SU-DHL-6 (cell line): ENCODE data around the gene CCDC85B.

Experiments used
- CTCF ChIP-seq: fragments of 200-600 bp; sonication (generic); IDR thresholded peaks from one replicate; pipeline ENCODE4 v1.5.1; 2017; ENCODE audit warnings: antibody characterized with exemption, mild to moderate bottlenecking, low read length, moderate library complexity; ENCODE audit not compliant: insufficient read depth, poor library complexity, severe bottlenecking
- EZH2phosphoT487 ChIP-seq: fragments of 200-600 bp; sonication (generic), shearing (Covaris generic); conservative IDR thresholded peaks from 2 replicates; pipeline ENCODE4 v1.6.1; 2018; ENCODE audit warnings: mild to moderate bottlenecking, antibody characterized with exemption, low read length, moderate library complexity, mixed read lengths

GRCh38 chr11:65864706-65865471 lies 25.6 kb upstream of the CCDC85B start:
- no peak for TF ChIP-seq CTCF
- TF ChIP-seq EZH2phosphoT487: no peak
